Esophagus squamous epithelium (tissue), 4 donors: ENCODE results near the gene RPL28.

Source experiments
- CTCF ChIP-seq, 6 experiments: fragments of 450-650 bp in 4 of 6; fragments of 200-600 bp in 2 of 6; sonication (generic) in 2 of 6; IDR thresholded peaks; one replicate each; pipeline ENCODE4 v1.5.1; 2016 to 2019; ENCODE audit warnings: antibody characterized with exemption in 6 of 6, mild to moderate bottlenecking in 4 of 6, moderate library complexity in 4 of 6
- POLR2A ChIP-seq, 4 donors: fragments of 450-650 bp; IDR thresholded peaks; one replicate each; pipeline ENCODE4 v1.6.1; 2017; ENCODE audit warnings: antibody characterized with exemption in 4 of 4, mild to moderate bottlenecking in 4 of 4, moderate library complexity in 3 of 4

GRCh38 chr19:55405638-55406037 is 19.9 kb downstream of the RPL28 start:
- no peak for TF ChIP-seq CTCF (IDR thresholded peaks at IDR 0.05)
- no peak for TF ChIP-seq POLR2A (IDR thresholded peaks at IDR 0.05)
